Activated T-cell treated with anti-CD3 and anti-CD28 coated beads for 24 hours (primary cell): ENCODE data around the gene CELF4.

Experiments used
- DNase-seq: peaks from one replicate; pipeline ENCODE4 v3.0.0-alpha.2; 2020; ENCODE audit warnings: low read depth

The CELF4 gene

GRCh38 chr18:37494406-37494805 lies 71.2 kb downstream of the CELF4 start:
- DNase-seq: no peak

- DNase-seq: no peak
Observed at GRCh38 chr18:37493352-37493935, 72.2 kb downstream of the CELF4 start.

- no peak for DNase-seq
Observed at GRCh38 chr18:37492952-37493351, 72.6 kb downstream of the CELF4 start.

- DNase-seq: no peak
Observed at GRCh38 chr18:37491526-37491925, 74.1 kb downstream of the CELF4 start.

GRCh38 chr18:37489998-37490397 lies 75.6 kb downstream of the CELF4 start:
- no peak for DNase-seq

- no peak for DNase-seq
Observed at GRCh38 chr18:37489011-37489410, 76.6 kb downstream of the CELF4 start.

- no peak for DNase-seq
Observed at GRCh38 chr18:37487400-37487867, 78.2 kb downstream of the CELF4 start.

GRCh38 chr18:37486848-37487247 lies 78.8 kb downstream of the CELF4 start:
- DNase-seq: no peak

- DNase-seq: no peak
Observed at GRCh38 chr18:37484983-37485834, 80.4 kb downstream of the CELF4 start.

GRCh38 chr18:37483984-37484819 lies 81.4 kb downstream of the CELF4 start:
- no peak for DNase-seq

- DNase-seq: no peak
Observed at GRCh38 chr18:37483221-37483971, 82.2 kb downstream of the CELF4 start.

- DNase-seq: no peak
Observed at GRCh38 chr18:37482433-37482832, 83.2 kb downstream of the CELF4 start.

- DNase-seq: no peak
Observed at GRCh38 chr18:37482002-37482401, 83.6 kb downstream of the CELF4 start.

- DNase-seq: no peak
Observed at GRCh38 chr18:37481491-37481890, 84.1 kb downstream of the CELF4 start.

- no peak for DNase-seq
Observed at GRCh38 chr18:37481072-37481471, 84.5 kb downstream of the CELF4 start.

- no peak for DNase-seq
Observed at GRCh38 chr18:37476611-37477295, 88.8 kb downstream of the CELF4 start.

- DNase-seq: no peak
Observed at GRCh38 chr18:37476182-37476581, 89.4 kb downstream of the CELF4 start.

- DNase-seq: no peak
Observed at GRCh38 chr18:37473195-37473840, 92.3 kb downstream of the CELF4 start.

GRCh38 chr18:37471637-37472036 lies 94.0 kb downstream of the CELF4 start:
- no peak for DNase-seq

- DNase-seq: no peak
Observed at GRCh38 chr18:37470986-37471385, 94.6 kb downstream of the CELF4 start.
